Measurements from ENCODE around the gene PTDSS2. TPM values are rescaled to one million over a fixed set of nuclear protein-coding genes. Genes with fewer than 3 reads are reported as not detected.
A peak's percentile ranks its signal among the peaks of the same experiment; 100 is the strongest.

PTDSS2 gene
- total RNA-seq, 1 donor from 2014 or later, result 52.4 TPM

DNA sequence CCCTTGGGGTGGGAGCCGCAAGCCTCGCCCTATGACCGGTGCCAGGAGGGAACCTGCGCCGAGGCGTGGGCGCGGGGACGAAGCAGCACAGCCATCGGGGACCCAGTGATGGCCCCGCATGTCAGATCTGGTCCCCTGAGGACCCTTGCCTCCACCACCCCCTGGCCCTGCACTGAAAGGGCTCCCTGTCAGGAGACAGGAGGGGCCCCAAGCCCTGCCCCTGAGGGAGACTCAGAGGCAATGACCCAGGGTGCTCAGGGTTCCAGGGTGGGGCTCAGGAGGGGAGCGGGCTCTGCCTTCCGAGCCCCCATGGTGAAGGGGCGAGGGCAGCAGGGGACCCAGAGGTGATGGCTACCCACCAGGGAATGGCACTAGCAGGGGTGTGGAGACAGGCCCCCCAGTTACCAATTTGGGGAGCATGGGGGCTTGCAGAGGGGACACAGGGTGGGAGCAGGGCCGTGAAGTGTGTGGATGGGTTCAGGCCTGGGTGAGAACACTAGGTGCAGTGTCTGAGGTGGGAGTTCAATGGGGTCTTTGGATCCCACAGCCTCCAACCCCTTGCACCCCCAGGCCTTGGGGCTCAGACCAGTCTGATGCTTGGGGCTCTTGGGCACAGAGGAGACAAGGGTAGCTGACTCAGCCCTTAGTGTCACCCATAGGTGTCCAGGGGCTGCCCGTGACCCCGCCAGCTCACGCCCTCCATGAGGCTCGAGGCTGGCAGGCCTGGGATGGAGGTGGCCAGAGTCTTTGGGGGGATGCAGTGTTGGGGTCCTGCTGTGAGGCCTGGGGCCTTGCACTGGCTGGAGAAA is 87.7 kb downstream of the PTDSS2 start:
- Mint-ChIP-seq H3K9me3 (no peaks in the 10 kb centered on the region), H3K4me3 (peak overlapping the region; percentile 59), H3K4me1 (peaks cover 4% of the 10 kb centered on the region)

DNA sequence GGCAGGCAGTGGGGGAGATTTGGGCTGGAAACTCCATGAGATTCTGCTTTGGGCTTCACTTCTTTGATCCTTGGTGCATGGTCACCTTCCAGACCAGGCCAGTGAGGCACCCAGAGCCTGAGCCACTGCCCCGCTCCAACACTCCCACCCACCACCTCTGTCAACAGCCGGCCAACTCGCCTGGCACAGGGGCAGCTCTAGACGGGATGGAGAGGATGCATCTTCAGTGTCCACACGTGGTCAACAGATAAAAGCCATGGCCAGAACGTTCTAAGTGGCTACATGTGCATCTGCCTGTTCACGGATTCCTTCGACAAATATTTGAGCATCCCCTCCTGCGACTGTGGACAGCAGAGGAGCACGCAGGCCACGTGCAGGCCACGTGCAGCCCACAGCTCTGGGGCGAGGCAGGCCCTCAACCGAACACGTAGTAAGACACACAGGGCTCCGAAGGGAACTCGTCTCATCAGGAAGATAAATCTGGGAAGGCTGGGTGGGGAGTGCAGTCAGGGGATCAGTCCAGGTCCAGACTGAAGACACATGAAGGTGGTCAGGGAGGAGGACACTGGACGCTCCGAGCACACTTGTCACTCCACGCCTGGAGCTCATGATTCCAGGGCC is 88.5 kb downstream of the PTDSS2 start:
- Mint-ChIP-seq H3K4me3 (peak overlapping the region; percentile 59), H3K27me3 (ENCODE audit: low read depth) (peaks cover 14% of the 10 kb centered on the region), H3K27ac (ENCODE audit: unreplicated experiment) (no peak overlapping the region), H3K4me1 (peaks cover 4% of the 10 kb centered on the region), H3K36me3 (ENCODE audit: low read depth) (no peaks in the 10 kb centered on the region), H3K9me3 (no peaks in the 10 kb centered on the region)
- TF ChIP-seq, protein P1, sequence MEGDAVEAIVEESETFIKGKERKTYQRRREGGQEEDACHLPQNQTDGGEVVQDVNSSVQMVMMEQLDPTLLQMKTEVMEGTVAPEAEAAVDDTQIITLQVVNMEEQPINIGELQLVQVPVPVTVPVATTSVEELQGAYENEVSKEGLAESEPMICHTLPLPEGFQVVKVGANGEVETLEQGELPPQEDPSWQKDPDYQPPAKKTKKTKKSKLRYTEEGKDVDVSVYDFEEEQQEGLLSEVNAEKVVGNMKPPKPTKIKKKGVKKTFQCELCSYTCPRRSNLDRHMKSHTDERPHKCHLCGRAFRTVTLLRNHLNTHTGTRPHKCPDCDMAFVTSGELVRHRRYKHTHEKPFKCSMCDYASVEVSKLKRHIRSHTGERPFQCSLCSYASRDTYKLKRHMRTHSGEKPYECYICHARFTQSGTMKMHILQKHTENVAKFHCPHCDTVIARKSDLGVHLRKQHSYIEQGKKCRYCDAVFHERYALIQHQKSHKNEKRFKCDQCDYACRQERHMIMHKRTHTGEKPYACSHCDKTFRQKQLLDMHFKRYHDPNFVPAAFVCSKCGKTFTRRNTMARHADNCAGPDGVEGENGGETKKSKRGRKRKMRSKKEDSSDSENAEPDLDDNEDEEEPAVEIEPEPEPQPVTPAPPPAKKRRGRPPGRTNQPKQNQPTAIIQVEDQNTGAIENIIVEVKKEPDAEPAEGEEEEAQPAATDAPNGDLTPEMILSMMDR (conservative IDR thresholded peaks at IDR 0.05), result no peak
- DNase-seq (ENCODE audit: low read depth, low spot score), result no peak

More for the DNA sequence above, 87.7 kb downstream of the PTDSS2 start:
- no peak for DNase-seq (ENCODE audit: low read depth, low spot score)
- Mint-ChIP-seq H3K36me3 (ENCODE audit: low read depth) (no peaks in the 10 kb centered on the region), H3K27me3 (ENCODE audit: low read depth) (peaks cover 14% of the 10 kb centered on the region), H3K27ac (ENCODE audit: unreplicated experiment) (no peak overlapping the region)
- TF ChIP-seq, protein P1 (conservative IDR thresholded peaks at IDR 0.05), result no peak

DNA sequence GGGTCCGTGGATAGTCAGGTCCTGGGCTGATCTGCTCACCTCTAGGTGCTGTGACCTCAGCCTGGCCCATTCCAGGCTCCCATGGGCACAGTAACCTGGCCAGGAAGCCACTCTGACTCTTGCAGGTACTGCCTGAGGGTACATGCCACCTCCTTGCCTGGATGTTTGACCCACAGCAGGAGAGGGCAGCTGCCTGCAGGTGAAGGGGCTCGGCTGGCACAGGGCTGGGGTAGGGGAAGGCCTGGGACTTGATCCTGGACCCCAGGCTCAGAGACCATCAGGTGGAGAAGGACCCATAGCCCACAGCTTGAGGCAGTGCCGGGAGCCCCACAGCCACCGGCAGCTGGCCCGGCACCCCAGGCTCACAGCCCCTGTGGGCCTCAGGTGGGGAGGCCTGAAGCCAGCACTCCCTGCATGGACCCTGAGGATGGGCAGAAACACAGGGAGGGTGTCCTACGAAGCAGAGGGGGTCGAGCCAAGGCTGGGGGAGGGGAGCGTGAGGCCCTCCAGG is 89.9 kb downstream of the PTDSS2 start:
- no peaks in the 10 kb centered on the region for H3K36me3 Mint-ChIP-seq (ENCODE audit: low read depth)
- H3K27me3 Mint-ChIP-seq (ENCODE audit: low read depth), result peaks cover 14% of the 10 kb centered on the region
- no peak for DNase-seq (ENCODE audit: low read depth, low spot score)
- no peaks in the 10 kb centered on the region for H3K9me3 Mint-ChIP-seq
- TF ChIP-seq, protein P1 (conservative IDR thresholded peaks at IDR 0.05), result no peak
- no peak overlapping the region for H3K27ac Mint-ChIP-seq (ENCODE audit: unreplicated experiment)
- peaks cover 4% of the 10 kb centered on the region for H3K4me1 Mint-ChIP-seq
- no peak overlapping the region for H3K4me3 Mint-ChIP-seq

Other genes with a start within 250 kb of the PTDSS2 start
- gene BET1L, start 242.9 kb upstream of the PTDSS2 start, total RNA-seq, result 41.3 and 44.3 TPM in 2 replicates
- 115 and 122 TPM in 2 replicates for gene RIC8A, start 242.6 kb upstream of the PTDSS2 start, total RNA-seq
- 23.3 and 24.0 TPM in 2 replicates for gene SIRT3, start 213.9 kb upstream of the PTDSS2 start, total RNA-seq
- gene PSMD13, start 213.3 kb upstream of the PTDSS2 start, total RNA-seq, result 136 and 146 TPM in 2 replicates
- gene NLRP6, start 171.9 kb upstream of the PTDSS2 start, total RNA-seq, result not detected in 2 replicates
- gene PGGHG, start 161.2 kb upstream of the PTDSS2 start, total RNA-seq, result 23.2 and 25.1 TPM in 2 replicates
- not detected in 2 replicates for gene IFITM5, start 150.8 kb upstream of the PTDSS2 start, total RNA-seq
- 55.0 and 67.2 TPM in 2 replicates for gene IFITM2, start 142.5 kb upstream of the PTDSS2 start, total RNA-seq
- gene IFITM1, start 136.2 kb upstream of the PTDSS2 start, total RNA-seq, result 2.0 and 2.3 TPM in 2 replicates
- 156 and 165 TPM in 2 replicates for gene IFITM3, start 129.4 kb upstream of the PTDSS2 start, total RNA-seq
- 179 and 201 TPM in 2 replicates for gene B4GALNT4, start 80.8 kb upstream of the PTDSS2 start, total RNA-seq
- 0.42 and 1.7 TPM in 2 replicates for gene PKP3, start 56.1 kb upstream of the PTDSS2 start, total RNA-seq
- 14.5 and 15.9 TPM in 2 replicates for gene SIGIRR, start 35.3 kb upstream of the PTDSS2 start, total RNA-seq
- not detected in 2 replicates for gene ANO9, start 8.3 kb upstream of the PTDSS2 start, total RNA-seq
- 69.2 and 71.1 TPM in 2 replicates for gene RNH1, start 57.0 kb downstream of the PTDSS2 start, total RNA-seq
- 90.6 and 93.5 TPM in 2 replicates for gene HRAS, start 85.3 kb downstream of the PTDSS2 start, total RNA-seq
- gene LRRC56, start 87.2 kb downstream of the PTDSS2 start, total RNA-seq, result 2.1 and 2.4 TPM in 2 replicates
- gene LMNTD2, start 110.5 kb downstream of the PTDSS2 start, total RNA-seq, result 1.8 and 2.2 TPM in 2 replicates
- gene RASSF7, start 110.7 kb downstream of the PTDSS2 start, total RNA-seq, result 7.3 and 7.4 TPM in 2 replicates
- 52.3 TPM in 2 replicates for gene PHRF1, start 126.2 kb downstream of the PTDSS2 start, total RNA-seq
- gene IRF7, start 165.7 kb downstream of the PTDSS2 start, total RNA-seq, result 10.2 and 11.4 TPM in 2 replicates
- not detected in 2 replicates for gene CDHR5, start 174.7 kb downstream of the PTDSS2 start, total RNA-seq
- not detected in 2 replicates for gene SCT, start 176.9 kb downstream of the PTDSS2 start, total RNA-seq
- 0.30 and 0.63 TPM in 2 replicates for gene DRD4, start 187.0 kb downstream of the PTDSS2 start, total RNA-seq
- gene DEAF1, start 244.9 kb downstream of the PTDSS2 start, total RNA-seq, result 60.9 and 67.0 TPM in 2 replicates
- gene TMEM80, start 245.5 kb downstream of the PTDSS2 start, total RNA-seq, result 19.9 and 26.8 TPM in 2 replicates

Data from neural crest cell (in vitro differentiated cells).